Endothelial cell of umbilical vein (primary cell): ENCODE data around the gene COQ5. TPM values are rescaled to one million over a fixed set of nuclear protein-coding genes. Genes with fewer than 3 reads are reported as not detected.

ENCODE experiments used
- BruUV-seq: library from RNA; stranded (reverse); fragments of 400-500 nt; replicated peaks from 2 replicates; lab custom pipeline; 2021; lab: Mats Ljungman, UMichigan
- CTCF ChIA-PET: fragments of 300-600, 350-600 bp; sonication (Branson Sonifier 250); formaldehyde crosslinking; loops from one replicate; lab custom pipeline; 2021; ENCODE audit warnings: antibody characterized with exemption, inconsistent platforms; lab: Charles Lee
- POLR2A ChIA-PET: fragments of 300-600, 350-600 bp; sonication (Branson Sonifier 250); formaldehyde crosslinking; loops from one replicate; lab custom pipeline; 2021; ENCODE audit warnings: antibody characterized with exemption, inconsistent platforms; lab: Charles Lee
- DNase-seq: peaks from one replicate; pipeline ENCODE4 v3.0.0-alpha.2; 2011; ENCODE audit warnings: low read depth, low spot score
- FAIRE-seq: peaks from 2 replicates; lab custom pipeline; 2011; peaks lifted over from hg19 to GRCh38; lab: Jason Lieb, UNC
- H2AFZ ChIP-seq: 2 replicates; pipeline ENCODE4 v1.6.0; 2012; ENCODE audit warnings: low read depth, low read length, control low read depth, inconsistent platforms
- H3K27ac ChIP-seq: 2 replicates; pipeline ENCODE4 v1.5.1; 2011; ENCODE audit warnings: low read depth, mild to moderate bottlenecking, control low read depth, low read length, moderate library complexity; ENCODE audit not compliant: insufficient read depth
- H3K27me3 ChIP-seq, 2 experiments: 2 replicates each; pipeline versions ENCODE4 v1.6.0 to v1.6.1; 2011; ENCODE audit warnings: low read length in 2 of 2, mixed read lengths in 1 of 2; ENCODE audit not compliant: control insufficient read depth in 2 of 2, insufficient read depth in 2 of 2
- H3K36me3 ChIP-seq, 2 experiments: 2 replicates in 1 of 2; 3 replicates in 1 of 2; pipeline ENCODE4 v1.5.1; 2011; ENCODE audit warnings: low read length in 2 of 2, mild to moderate bottlenecking in 1 of 2, moderate library complexity in 1 of 2; ENCODE audit not compliant: control insufficient read depth in 2 of 2, insufficient read depth in 2 of 2; ENCODE audit errors: extremely low read depth in 1 of 2
- H3K4me1 ChIP-seq: 3 replicates; pipeline ENCODE4 v1.5.1; 2011; ENCODE audit warnings: mild to moderate bottlenecking, low read length; ENCODE audit not compliant: control insufficient read depth, insufficient read depth; ENCODE audit errors: extremely low read depth
- H3K4me2 ChIP-seq: 2 replicates; pipeline ENCODE4 v1.6.1; 2011; ENCODE audit warnings: low read length, control low read depth, mixed read lengths; ENCODE audit not compliant: insufficient read depth
- H3K4me3 ChIP-seq, 3 experiments: fragments of 200-600 bp in 1 of 3; sonication (generic), shearing (Covaris generic) in 1 of 3; replicated peaks in 1 of 3; 2 replicates each; pipeline ENCODE4 v1.5.1; 2011 to 2016; ENCODE audit warnings: control low read depth in 3 of 3, low read length in 3 of 3, mild to moderate bottlenecking in 2 of 3, inconsistent platforms in 1 of 3, low read depth in 1 of 3, moderate library complexity in 1 of 3; ENCODE audit not compliant: insufficient read depth in 1 of 3
- H3K79me2 ChIP-seq: 2 replicates; pipeline ENCODE4 v1.6.0; 2012; ENCODE audit warnings: low read length, inconsistent platforms; ENCODE audit not compliant: control insufficient read depth, insufficient read depth
- H3K9ac ChIP-seq: replicated peaks from 2 replicates; pipeline ENCODE3; 2011; ENCODE audit warnings: low read length, control low read depth; ENCODE audit not compliant: insufficient read depth; ENCODE audit errors: extremely low read depth
- H3K9me1 ChIP-seq: replicated peaks from 3 replicates; pipeline ENCODE4 v1.6.0; 2011; ENCODE audit warnings: mild to moderate bottlenecking, low read length; ENCODE audit not compliant: control insufficient read depth, insufficient read depth; ENCODE audit errors: extremely low read depth
- H3K9me3 ChIP-seq: replicated peaks from 2 replicates; pipeline ENCODE4 v1.5.1; 2012; ENCODE audit warnings: low read length, inconsistent platforms; ENCODE audit not compliant: control insufficient read depth, insufficient read depth
- H4K20me1 ChIP-seq: replicated peaks from 2 replicates; pipeline ENCODE3; 2011; ENCODE audit warnings: mild to moderate bottlenecking, low read length; ENCODE audit not compliant: control insufficient read depth, insufficient read depth; ENCODE audit errors: extremely low read depth
- EZH2 ChIP-seq: IDR thresholded peaks from 2 replicates; pipeline ENCODE4 v1.6.1; 2012; ENCODE audit warnings: borderline replicate concordance, low read depth, mild to moderate bottlenecking, moderate library complexity, low read length, inconsistent platforms; ENCODE audit not compliant: severe bottlenecking
- FOS ChIP-seq: IDR thresholded peaks from 2 replicates; pipeline ENCODE4 v1.6.1; 2011; ENCODE audit warnings: mild to moderate bottlenecking, low read length, moderate library complexity, borderline replicate concordance; ENCODE audit not compliant: insufficient read depth
- GATA2 ChIP-seq: IDR thresholded peaks from 2 replicates; pipeline ENCODE4 v1.7.0; 2011; ENCODE audit warnings: low read depth, mild to moderate bottlenecking, moderate library complexity, mixed read lengths, low read length; ENCODE audit not compliant: insufficient read length, insufficient read depth
- JUN ChIP-seq: IDR thresholded peaks from 2 replicates; pipeline ENCODE4 v1.6.1; 2011; ENCODE audit warnings: borderline replicate concordance, low read depth; ENCODE audit not compliant: insufficient read length, insufficient read depth
- MYC ChIP-seq: IDR thresholded peaks from one replicate; pipeline ENCODE4 v1.6.1; 2011; ENCODE audit warnings: mild to moderate bottlenecking, low read depth, low read length
- POLR2A ChIP-seq: IDR thresholded peaks from 2 replicates; pipeline ENCODE4 v1.6.1; 2012; ENCODE audit warnings: low read depth, mild to moderate bottlenecking, control low read depth, low read length
- POLR2AphosphoS5 ChIP-seq: IDR thresholded peaks from 2 replicates; pipeline ENCODE4 v1.6.1; 2012; ENCODE audit warnings: low read depth, mild to moderate bottlenecking, control low read depth, low read length, moderate library complexity; ENCODE audit not compliant: insufficient read depth
- dilution Hi-C: fragments of 300-500 bp; cut with MboI; formaldehyde crosslinking; loops from one replicate; pipeline ENCODE4 v1.15.0; 2019; ENCODE audit warnings: low sequenced_read_pairs; ENCODE audit not compliant: extremely low pct_ligation_motif_present
- intact Hi-C: fragments of 100-400 bp; cut with micrococcal nuclease; formaldehyde crosslinking; loops from one replicate; pipeline ENCODE4 v1.10.0; 2022
- polyA plus RNA-seq, 4 experiments: library from polyadenylated mRNA; depleted of rRNA in 3 of 4; stranded (reverse) in 3 of 4; unstranded in 1 of 4; fragments of >200 nt; gene quantifications; 2 replicates each; pipeline versions ENCODE4 v1.2.1 to v1.2.3, GENCODE V29; 2011 to 2012; ENCODE audit warnings: missing spikeins in 1 of 4
- total RNA-seq: library from RNA; stranded (reverse); gene quantifications from 2 replicates; pipeline ENCODE4 v1.2.3, GENCODE V29; 2021
- TF ChIP-seq, protein P1 (sequence below): IDR thresholded peaks from 2 replicates; pipeline ENCODE4 v1.6.1; 2011; ENCODE audit not compliant: insufficient read depth, insufficient read length
- TF ChIP-seq, protein P2 (sequence below), 2 donors: IDR thresholded peaks; 1 replicate in 1 of 2; 2 replicates in 1 of 2; pipeline ENCODE4 v1.5.1; 2011; ENCODE audit warnings: low read length in 2 of 2, mild to moderate bottlenecking in 2 of 2, moderate library complexity in 2 of 2, control low read depth in 1 of 2, inconsistent platforms in 1 of 2, low read depth in 1 of 2; ENCODE audit not compliant: insufficient read depth in 1 of 2; ENCODE audit errors: extremely low read depth in 1 of 2

Gene COQ5
- total and polyA plus RNA-seq, 2 donors (not counting 3 experiments of a cell fraction or from before 2014, with no cell fraction given), result 19.7 to 23.7 TPM

GRCh38 chr12:120557589-120557988 is 28.6 kb upstream of the COQ5 start:
- no peak overlapping the region for H3K9ac ChIP-seq
- POLR2A ChIA-PET, result no interaction called here
- CTCF ChIA-PET, result no interaction called here
- peaks cover 3% of the 10 kb centered on the region for H4K20me1 ChIP-seq
- DNase-seq (no peak), FAIRE-seq (no peak)
- BruUV-seq, result no TSS peak
- H2AFZ ChIP-seq, result no peak overlapping the region
- H3K9me1 ChIP-seq, result no peaks in the 10 kb centered on the region
- peaks cover 24% of the 10 kb centered on the region for H3K79me2 ChIP-seq
- H3K4me1 ChIP-seq, result no peaks in the 10 kb centered on the region
- H3K4me3 ChIP-seq, result no peak overlapping the region
- dilution Hi-C loops, result no loop called here
- H3K4me2 ChIP-seq, result no peak overlapping the region
- intact Hi-C loops, result no loop called here
- no peaks in the 10 kb centered on the region for H3K27me3 ChIP-seq
- H3K36me3 ChIP-seq, result peaks cover 29 to 42% of the 10 kb centered on the region in 2 experiments
- TF ChIP-seq, protein P1, sequence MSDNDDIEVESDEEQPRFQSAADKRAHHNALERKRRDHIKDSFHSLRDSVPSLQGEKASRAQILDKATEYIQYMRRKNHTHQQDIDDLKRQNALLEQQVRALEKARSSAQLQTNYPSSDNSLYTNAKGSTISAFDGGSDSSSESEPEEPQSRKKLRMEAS, result no peak
- TF ChIP-seq POLR2A (no peak), FOS (no peak), EZH2 (no peak), POLR2AphosphoS5 (no peak), JUN (no peak), GATA2 (no peak), MYC (no peak)
- TF ChIP-seq, protein P2, sequence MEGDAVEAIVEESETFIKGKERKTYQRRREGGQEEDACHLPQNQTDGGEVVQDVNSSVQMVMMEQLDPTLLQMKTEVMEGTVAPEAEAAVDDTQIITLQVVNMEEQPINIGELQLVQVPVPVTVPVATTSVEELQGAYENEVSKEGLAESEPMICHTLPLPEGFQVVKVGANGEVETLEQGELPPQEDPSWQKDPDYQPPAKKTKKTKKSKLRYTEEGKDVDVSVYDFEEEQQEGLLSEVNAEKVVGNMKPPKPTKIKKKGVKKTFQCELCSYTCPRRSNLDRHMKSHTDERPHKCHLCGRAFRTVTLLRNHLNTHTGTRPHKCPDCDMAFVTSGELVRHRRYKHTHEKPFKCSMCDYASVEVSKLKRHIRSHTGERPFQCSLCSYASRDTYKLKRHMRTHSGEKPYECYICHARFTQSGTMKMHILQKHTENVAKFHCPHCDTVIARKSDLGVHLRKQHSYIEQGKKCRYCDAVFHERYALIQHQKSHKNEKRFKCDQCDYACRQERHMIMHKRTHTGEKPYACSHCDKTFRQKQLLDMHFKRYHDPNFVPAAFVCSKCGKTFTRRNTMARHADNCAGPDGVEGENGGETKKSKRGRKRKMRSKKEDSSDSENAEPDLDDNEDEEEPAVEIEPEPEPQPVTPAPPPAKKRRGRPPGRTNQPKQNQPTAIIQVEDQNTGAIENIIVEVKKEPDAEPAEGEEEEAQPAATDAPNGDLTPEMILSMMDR (IDR thresholded peaks at IDR 0.05; ENCODE audit: extremely low read depth in 1 of 2, insufficient read depth in 1 of 2, low read depth in 1 of 2, low read length in 2 of 2), result no peak
- H3K27ac ChIP-seq, result no peak overlapping the region
- H3K9me3 ChIP-seq, result no peaks in the 10 kb centered on the region
